Smooth muscle cell of the coronary artery (primary cell): ENCODE measurements around the gene FMO4. TPM values are rescaled to one million over a fixed set of nuclear protein-coding genes. Genes with fewer than 3 reads are reported as not detected.

Experiments used
- total RNA-seq: library from RNA; depleted of rRNA; stranded (reverse); fragments of >200 nt; gene quantifications from 2 replicates; pipeline ENCODE4 v1.2.3, GENCODE V29; 2014; ENCODE audit warnings: low replicate concordance

FMO4 gene, protein sequence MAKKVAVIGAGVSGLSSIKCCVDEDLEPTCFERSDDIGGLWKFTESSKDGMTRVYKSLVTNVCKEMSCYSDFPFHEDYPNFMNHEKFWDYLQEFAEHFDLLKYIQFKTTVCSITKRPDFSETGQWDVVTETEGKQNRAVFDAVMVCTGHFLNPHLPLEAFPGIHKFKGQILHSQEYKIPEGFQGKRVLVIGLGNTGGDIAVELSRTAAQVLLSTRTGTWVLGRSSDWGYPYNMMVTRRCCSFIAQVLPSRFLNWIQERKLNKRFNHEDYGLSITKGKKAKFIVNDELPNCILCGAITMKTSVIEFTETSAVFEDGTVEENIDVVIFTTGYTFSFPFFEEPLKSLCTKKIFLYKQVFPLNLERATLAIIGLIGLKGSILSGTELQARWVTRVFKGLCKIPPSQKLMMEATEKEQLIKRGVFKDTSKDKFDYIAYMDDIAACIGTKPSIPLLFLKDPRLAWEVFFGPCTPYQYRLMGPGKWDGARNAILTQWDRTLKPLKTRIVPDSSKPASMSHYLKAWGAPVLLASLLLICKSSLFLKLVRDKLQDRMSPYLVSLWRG
- 1.9 and 3.7 TPM in 2 replicates for total RNA-seq

GRCh38 chr1:171313835-171314320 lies at the start of gene FMO4:
Gene FMO4, plus strand, starts transcription at chr1:171314183. Its CDS starts 5,643 bp downstream, at chr1:171319826.

Other genes starting within 250 kb of the FMO4 start
- gene FMO3, start 223.3 kb upstream of the FMO4 start, total RNA-seq, result 0.47 and 3.1 TPM in 2 replicates
- 6.2 and 9.0 TPM in 2 replicates for gene FMO2, start 128.9 kb upstream of the FMO4 start, total RNA-seq
- gene FMO1, start 65.7 kb upstream of the FMO4 start, total RNA-seq, result 1.4 TPM in 1 of 2 replicates, not detected in the other
- 22.6 and 34.5 TPM in 2 replicates for gene PRRC2C, start 171.3 kb downstream of the FMO4 start, total RNA-seq